ENCODE results near the gene ETS1.

DNA sequence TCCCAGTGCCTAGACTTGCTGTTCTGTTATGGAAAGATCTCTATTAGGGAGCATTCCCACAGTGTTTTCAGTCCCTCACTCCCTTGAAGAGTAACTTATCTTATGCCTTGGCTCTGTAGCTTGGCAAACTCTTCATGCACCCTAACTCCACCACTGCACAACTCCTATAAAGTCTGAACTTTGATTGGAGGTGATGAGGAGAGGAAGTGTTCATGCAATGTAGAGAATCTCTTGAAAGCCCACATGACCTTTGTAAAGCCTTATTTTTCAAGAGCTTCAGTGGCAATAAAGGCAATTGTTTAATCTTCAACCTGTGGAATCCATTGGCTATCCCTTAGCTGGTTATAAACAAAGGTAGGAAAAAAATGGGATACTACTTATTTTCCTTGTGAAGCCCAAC lies 176.2 kb downstream of the ETS1 start:
- TF ChIP-seq, protein P1, sequence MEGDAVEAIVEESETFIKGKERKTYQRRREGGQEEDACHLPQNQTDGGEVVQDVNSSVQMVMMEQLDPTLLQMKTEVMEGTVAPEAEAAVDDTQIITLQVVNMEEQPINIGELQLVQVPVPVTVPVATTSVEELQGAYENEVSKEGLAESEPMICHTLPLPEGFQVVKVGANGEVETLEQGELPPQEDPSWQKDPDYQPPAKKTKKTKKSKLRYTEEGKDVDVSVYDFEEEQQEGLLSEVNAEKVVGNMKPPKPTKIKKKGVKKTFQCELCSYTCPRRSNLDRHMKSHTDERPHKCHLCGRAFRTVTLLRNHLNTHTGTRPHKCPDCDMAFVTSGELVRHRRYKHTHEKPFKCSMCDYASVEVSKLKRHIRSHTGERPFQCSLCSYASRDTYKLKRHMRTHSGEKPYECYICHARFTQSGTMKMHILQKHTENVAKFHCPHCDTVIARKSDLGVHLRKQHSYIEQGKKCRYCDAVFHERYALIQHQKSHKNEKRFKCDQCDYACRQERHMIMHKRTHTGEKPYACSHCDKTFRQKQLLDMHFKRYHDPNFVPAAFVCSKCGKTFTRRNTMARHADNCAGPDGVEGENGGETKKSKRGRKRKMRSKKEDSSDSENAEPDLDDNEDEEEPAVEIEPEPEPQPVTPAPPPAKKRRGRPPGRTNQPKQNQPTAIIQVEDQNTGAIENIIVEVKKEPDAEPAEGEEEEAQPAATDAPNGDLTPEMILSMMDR (IDR thresholded peaks at IDR 0.05): no peak
- no peak for TF ChIP-seq REST (IDR thresholded peaks at IDR 0.05; ENCODE audit: insufficient read depth in 1 of 2, low read depth in 2 of 2, low read length in 1 of 2)
